Upper lobe of left lung (tissue), 4 donors: Measurements from ENCODE around the gene CACNA1D.

ENCODE experiments used
- EP300 ChIP-seq, 4 donors: sonication (generic); formaldehyde crosslinking; IDR thresholded peaks; one replicate each; pipeline ENCODE4 v1.5.1; 2017; ENCODE audit warnings: antibody characterized with exemption in 4 of 4, control low read depth in 2 of 4
- POLR2A ChIP-seq, 4 donors: fragments of 450-650 bp; IDR thresholded peaks; one replicate each; pipeline ENCODE4 v1.5.1; 2016 to 2017; ENCODE audit warnings: antibody characterized with exemption in 4 of 4, mild to moderate bottlenecking in 2 of 4
- POLR2AphosphoS5 ChIP-seq, 2 donors: sonication (generic); formaldehyde crosslinking; IDR thresholded peaks; one replicate each; pipeline ENCODE4 v1.5.1; 2017; ENCODE audit warnings: antibody characterized with exemption in 2 of 2
- TF ChIP-seq, protein P1 (sequence below), 6 experiments: fragments of 450-650 bp in 4 of 6; fragments of 200-600 bp in 2 of 6; sonication (generic) in 2 of 6; IDR thresholded peaks; one replicate each; pipeline ENCODE4 v1.5.1; 2016 to 2019; ENCODE audit warnings: antibody characterized with exemption in 6 of 6

DNA sequence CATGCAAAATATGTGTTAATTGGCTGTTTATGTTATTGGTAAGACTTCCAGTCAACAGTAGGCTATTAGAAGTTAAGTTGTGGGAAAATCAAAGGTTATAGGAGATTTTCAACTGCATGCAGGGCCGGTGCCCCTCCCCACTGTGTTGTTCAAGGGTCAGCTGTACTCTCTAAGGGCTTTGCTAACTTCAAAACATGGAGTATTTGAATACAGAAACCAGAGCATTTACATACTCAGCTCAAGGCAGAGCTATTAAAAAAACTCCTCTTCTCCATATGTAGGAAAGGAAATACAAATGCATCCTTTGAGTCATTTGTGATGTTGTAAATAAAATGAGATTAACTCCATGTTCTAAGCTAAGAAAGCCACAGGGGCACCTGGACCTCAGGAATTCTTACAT lies 368.7 kb downstream of the CACNA1D start:
- TF ChIP-seq, protein P1, sequence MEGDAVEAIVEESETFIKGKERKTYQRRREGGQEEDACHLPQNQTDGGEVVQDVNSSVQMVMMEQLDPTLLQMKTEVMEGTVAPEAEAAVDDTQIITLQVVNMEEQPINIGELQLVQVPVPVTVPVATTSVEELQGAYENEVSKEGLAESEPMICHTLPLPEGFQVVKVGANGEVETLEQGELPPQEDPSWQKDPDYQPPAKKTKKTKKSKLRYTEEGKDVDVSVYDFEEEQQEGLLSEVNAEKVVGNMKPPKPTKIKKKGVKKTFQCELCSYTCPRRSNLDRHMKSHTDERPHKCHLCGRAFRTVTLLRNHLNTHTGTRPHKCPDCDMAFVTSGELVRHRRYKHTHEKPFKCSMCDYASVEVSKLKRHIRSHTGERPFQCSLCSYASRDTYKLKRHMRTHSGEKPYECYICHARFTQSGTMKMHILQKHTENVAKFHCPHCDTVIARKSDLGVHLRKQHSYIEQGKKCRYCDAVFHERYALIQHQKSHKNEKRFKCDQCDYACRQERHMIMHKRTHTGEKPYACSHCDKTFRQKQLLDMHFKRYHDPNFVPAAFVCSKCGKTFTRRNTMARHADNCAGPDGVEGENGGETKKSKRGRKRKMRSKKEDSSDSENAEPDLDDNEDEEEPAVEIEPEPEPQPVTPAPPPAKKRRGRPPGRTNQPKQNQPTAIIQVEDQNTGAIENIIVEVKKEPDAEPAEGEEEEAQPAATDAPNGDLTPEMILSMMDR (IDR thresholded peaks at IDR 0.05) = no peak
- TF ChIP-seq POLR2AphosphoS5 (IDR thresholded peaks at IDR 0.05) (no peak), POLR2A (IDR thresholded peaks at IDR 0.05) (no peak), EP300 (IDR thresholded peaks at IDR 0.05) (no peak)
